HG02759 (cell line): ENCODE measurements around the gene RPL29.
A peak's percentile ranks its signal among the peaks of the same experiment; 100 is the strongest.
"Not testable (repeated sequence)": the region's sequence is repeated elsewhere in the genome, so short reads cannot be mapped to it uniquely, and the experiment has no call there.

Experiments used
- ATAC-seq: cut with Tn5 transposase; IDR thresholded peaks from one replicate; pipeline ENCODE4 v1.9.1; 2021; ENCODE audit warnings: mild to moderate bottlenecking, moderate library complexity; ENCODE audit not compliant: unreplicated experiment

RPL29 gene

DNA sequence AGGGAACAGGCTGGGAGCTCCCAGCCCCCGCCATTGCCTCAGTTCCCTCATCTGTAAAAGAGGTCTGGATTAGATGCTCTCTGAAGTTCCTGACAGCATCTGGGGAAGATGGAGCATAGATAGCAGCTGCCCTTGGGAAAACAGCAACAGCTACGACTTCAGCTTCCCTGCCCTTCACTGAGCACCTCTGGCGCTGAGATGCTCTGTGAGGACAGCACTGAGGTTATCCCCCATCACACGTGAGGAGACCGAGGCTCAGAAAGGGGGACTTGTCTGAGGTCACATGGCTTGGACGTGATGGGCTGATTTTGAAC lies 11.1 kb upstream of the RPL29 start:
- no peak for ATAC-seq

DNA sequence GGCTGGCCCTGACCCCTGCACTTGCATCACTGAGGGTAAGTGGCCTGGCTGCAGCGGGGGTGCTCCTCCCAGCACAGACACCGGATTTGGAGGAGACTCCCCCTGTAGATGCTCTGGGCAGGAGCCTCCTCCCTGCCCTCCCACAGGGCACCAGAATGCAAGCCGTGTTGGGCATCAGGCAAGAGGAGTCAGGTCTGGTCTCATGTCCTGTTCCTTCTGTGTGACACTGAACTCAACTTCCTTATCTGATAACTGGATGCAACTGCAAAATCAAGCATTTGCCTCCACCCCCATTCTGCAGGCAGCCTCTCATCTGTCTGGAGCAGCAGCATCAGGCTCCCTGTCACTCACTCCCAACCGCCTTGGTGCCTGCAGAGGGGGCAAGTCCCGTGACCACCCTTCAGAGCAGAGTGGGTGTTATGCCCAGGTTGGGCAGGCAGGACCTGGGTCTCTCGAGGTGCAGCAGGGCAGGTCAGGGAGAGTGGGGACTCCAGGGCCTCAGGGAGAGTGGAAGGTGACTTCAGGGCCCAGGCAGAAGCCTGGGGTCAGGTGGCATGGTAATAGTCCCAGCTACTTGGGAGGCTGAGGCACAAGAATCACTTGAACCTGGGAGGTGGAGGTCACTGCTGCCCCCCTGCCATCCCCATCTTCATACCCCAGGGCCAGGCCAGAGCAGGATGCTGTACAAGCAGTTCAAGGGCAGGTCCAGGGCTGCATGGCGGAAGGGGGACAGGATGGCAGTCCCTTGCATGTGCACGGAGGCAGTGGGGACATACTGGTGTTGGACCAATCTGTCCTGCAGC lies 10.5 kb upstream of the RPL29 start:
- ATAC-seq: no peak

DNA sequence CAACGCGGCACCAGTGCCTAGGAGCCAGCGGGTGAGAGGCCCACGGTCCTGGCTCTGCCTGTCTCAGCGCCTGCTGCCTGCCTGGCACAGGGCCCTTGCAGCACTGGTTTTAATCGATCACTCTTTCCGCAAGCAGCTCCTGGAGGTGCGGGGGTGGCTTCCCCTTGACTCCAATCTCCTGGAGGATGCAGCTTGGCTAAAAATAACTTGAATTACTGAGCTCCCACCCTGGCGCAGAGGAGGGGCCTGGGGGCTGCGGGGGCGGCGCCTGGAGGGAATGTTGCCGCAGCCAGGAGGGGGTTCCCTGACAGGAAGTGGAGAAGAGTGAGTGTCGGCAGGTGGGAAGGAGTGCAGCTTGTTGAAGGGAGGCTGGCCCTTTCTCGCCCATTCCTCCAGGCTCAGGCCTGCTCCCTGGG lies 9.9 kb upstream of the RPL29 start:
- ATAC-seq: no peak

DNA sequence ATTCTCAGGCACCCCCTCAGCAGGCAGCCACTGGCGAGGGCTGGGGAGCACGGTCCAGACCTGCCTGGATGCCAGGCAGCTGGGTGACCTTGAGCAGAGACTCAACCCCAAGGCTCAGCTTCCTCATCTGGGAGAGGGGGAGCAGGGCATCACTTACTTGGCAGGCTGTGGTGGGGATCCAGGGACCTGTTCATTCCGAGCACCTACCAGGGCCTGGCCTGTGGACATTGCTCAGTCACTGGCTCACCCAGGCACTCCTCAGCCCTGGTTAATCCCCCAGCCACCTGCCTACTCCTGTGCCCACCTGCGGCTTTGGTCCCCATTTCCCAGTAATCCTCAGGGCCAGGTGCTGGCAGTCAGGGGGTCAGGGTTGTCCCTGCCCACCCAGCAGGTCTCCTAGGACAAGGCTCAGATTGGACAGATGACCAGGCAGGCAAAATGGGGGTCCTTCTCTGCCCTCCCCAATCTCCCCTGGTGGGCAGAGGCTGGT lies 9.3 kb upstream of the RPL29 start:
- ATAC-seq: no peak

DNA sequence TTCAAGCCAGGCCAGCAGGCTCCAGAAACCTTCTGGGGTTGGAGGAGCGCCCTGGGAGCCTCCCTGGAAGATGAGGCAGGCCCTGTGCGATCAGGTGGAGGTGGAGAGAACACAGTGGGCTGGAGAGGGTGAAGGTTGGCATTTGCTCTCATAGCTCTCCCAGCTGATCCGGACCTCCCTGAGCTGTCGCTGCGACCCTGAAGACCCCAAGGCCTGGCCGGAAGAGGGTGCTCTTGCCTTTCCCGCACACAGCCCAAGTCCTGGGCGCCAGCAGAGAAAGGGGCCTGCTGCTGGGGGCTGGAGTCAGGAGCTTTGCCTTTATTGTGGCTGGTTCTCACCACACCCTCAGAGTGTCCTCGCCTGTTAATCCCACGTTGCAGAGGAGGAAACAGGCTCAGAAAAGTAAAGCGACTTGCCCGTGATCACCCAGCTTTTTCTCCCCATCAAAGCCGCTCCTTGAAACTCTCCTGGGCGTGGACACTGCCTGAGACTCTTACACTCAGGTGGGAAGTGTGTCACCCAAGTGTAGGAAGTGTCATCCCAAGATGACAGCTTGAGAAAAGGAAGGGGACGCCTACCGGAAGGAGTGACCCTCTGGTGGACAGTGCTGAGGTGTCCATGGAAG lies 8.6 kb upstream of the RPL29 start:
- ATAC-seq: no peak

DNA sequence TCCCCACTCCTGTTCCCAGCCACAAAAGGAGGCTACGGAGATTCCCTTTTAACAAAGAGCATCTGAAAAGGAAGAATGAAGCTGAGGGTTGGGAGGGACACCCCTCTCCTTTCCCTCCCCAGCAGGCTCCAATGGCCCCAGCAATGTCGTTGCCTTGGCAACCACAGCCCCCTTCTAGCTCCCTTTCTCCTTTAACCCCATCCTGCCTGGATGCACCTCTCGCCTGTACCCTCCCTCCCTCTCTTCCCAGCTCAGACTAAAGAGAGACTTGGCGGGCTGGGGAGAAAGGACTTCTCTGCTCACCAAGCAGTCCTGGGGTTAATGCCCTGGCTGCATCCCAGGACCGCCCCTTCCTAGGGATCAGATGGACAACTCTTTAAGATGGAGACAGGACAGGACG lies 7.1 kb upstream of the RPL29 start:
- no peak for ATAC-seq

DNA sequence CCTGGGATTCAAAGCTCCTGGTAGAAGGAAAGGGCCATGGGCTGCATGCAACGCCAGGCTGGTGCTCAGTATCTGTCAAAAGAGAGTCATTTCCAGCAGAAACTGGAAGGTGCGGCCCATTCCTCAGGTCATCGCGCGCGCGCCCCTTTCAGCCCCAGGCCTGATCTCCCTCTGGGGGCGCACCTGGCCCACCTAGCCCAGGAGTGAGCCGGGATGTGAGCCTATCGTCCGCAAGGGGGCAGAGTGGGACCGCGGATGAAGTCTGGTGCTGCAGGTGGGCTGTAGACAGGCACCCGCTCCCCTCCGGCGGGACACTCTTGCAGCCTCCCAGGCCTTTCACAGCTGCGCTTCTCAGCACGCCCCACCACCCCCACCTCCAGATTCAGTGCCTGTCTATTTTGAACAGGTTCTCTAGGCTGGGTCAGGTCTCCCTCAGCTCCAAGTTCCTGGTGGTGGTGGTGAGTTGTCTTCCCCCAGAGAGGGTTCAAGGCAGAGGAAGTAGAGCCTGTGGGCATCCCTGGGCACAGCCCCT lies 5.8 kb upstream of the RPL29 start:
- peak; percentile 88 for ATAC-seq

DNA sequence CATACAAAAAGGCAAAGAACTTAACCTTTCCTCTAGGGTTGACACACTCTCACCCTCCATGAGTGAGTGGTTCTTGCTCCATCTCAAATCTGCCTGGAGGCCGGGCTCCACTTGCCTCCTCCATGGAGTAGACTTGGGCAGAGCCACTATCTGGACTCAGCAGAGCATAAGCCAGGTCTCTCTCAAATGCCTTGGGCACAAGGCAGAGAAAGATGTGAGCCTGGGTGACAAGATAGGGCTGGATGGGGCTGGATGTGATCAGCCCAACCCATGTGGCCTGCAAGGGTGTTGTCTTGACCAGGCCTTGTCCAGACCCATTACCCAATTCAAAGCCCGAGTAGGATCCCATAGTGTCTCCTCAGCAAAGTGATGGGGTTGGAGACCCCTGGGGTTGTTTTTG lies 4.2 kb upstream of the RPL29 start:
- no peak for ATAC-seq

DNA sequence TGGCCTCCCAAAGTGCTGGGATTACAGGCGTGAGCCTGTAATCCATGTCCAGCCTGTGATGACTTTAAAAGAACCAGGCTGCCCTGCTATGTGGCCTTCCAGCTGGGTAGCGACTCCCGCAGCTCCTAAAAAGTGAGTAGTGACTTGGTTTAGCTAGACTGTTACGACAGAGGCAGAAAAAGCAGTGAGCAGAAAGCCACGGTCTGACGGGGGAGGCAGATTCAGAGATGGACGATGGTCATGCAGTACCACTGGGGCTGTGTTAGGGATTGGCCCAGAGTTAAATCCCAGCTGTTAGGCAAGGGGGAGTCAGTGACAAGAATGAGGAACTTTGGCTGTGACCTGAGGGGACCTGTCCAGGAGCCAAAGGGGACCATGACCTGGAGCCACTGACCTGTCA lies 3.1 kb upstream of the RPL29 start:
- ATAC-seq: no peak

DNA sequence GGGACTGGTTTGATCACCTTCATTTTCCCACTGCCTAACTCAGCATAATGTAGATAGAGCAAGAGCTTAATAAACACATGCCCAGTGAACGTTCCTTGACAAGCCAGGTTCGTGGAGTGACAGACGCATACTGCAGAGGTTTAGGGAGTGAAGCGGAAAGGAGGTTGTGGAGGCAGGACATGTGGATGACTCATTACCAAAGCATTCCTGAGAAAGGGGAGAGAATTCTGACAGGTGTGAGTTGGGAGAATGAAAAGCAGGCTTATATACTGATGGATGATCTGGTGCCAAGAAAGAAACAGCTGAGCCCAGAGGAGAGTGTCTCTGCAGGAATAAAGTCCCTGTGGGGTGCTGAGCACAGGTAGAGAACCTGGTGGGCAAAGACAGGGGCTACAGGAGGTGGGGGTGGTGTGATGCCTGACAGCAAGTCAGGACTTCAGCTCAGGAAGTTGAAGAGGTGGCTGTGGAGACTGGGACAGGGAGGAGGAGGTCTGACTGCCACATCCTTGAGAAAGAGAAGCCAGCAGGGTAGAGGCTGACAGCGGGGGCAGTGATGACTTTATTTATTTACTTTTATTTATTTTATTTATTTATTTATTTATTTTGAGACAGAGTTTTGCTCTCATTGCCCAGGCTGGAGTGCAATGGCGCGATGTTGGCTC lies 2.4 kb upstream of the RPL29 start:
- no peak for ATAC-seq

DNA sequence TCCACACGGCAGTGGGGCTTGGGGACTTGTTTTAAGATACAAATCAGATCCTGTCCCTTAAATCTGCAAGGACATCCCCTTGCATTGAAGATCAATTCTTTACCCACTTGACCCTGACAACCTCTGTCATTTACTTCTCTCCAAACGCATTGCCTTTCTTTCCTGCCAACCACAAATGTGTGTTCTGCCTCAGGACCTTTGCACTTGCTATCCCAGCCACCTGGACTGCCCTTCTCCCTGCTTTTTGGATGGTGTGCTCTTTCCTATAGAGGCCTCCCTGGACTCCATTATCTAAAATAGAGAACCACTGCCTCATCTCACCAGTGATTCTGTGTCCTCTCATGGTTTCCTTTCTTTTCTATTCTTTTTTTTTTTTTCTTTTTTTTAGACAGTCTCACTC lies 1.5 kb upstream of the RPL29 start:
- no peak for ATAC-seq

DNA sequence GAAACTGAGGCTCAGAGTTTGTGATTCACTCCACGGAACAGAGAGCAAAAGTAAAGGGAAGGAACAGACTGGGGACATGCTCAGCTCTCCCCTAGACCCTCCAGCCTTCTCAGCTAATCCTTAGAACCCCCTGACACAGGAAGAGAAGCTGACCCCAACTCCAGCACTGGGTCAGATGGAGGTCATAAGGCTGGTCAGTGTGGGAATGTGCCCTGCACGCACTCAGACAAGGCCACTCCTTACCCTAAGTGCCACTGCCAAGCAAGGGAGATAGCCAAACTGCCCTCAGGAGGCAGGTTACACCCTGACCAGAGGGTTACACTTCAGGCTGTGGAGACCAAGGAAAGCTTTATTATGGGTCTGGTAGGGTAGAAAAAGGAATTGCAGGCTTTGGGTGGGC lies 1.2 kb downstream of the RPL29 start:
- no peak for ATAC-seq

DNA sequence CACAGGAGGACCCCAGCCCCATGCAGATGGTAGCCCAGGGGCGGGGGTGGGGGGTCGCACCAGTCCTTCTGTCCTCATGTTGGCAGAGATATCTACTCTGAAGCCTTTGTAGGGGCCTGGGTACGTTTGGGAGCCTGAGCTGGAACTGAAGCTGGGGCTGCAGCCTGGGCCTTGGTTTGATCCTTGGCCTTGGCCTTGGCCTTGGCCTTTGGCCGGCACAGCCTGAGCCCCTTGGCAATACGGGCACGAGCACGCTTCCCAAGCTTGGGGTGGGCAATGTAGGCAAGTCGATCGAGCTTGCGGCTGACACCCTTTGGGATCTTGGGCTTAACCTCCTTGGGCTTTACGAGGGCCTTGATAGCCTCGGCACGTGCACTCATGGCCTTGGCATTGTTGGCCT lies 2.0 kb downstream of the RPL29 start:
- not testable (repeated sequence) for ATAC-seq

DNA sequence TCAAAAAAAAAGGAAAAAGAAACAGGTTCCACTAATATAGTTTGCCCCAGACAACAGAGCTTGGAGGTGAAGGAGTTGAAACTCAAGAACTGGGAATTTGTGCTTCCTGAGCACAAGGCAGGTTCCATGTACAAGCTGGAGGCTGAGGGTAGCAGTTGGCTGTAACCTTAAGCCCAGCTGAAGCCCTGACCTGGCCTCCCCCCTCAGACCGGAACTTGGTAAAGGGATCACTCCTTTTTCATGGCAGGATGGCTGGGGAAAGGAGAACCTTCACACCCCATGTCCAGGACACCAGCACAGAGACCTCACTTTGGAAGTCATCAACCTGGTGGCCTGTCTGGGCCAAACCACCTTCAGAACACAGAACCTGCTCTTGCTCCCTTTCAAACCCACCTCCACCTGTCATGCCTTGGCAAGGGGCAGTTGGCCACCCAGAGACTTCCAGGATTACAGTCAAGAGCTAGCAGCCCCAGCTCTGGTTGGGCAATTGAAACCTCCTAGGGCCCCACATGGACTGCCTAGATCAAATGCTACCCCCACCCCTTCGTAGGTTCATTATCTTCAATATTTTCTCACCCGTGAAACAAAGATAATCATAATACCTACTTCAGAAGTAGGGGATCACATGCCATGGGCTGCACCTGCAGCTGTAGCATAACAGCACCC lies 3.5 kb downstream of the RPL29 start:
- ATAC-seq: no peak

DNA sequence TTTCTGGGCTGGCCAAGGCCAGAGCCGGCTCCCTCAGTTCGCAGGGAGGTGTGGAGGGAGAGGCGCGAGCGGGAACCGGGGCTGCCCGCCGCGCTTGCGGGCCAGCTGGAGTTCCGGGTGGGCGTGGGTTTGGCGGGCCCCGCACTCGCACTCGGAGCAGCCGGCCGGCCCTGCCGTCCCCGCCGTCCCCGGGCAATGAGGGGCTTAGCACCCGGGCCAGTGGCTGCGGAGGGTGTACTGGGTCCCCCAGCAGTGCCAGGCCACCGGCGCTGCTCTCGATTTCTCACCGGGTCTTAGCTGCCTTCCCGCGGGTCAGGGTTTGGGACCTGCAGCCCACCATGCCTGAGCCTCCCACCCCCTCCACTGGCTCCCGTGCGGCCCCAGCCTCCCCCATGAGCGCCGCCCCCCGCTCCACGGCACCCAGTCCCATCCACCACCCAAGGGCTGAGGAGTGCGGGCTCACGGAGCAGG lies 5.2 kb downstream of the RPL29 start:
- not testable (repeated sequence) for ATAC-seq

DNA sequence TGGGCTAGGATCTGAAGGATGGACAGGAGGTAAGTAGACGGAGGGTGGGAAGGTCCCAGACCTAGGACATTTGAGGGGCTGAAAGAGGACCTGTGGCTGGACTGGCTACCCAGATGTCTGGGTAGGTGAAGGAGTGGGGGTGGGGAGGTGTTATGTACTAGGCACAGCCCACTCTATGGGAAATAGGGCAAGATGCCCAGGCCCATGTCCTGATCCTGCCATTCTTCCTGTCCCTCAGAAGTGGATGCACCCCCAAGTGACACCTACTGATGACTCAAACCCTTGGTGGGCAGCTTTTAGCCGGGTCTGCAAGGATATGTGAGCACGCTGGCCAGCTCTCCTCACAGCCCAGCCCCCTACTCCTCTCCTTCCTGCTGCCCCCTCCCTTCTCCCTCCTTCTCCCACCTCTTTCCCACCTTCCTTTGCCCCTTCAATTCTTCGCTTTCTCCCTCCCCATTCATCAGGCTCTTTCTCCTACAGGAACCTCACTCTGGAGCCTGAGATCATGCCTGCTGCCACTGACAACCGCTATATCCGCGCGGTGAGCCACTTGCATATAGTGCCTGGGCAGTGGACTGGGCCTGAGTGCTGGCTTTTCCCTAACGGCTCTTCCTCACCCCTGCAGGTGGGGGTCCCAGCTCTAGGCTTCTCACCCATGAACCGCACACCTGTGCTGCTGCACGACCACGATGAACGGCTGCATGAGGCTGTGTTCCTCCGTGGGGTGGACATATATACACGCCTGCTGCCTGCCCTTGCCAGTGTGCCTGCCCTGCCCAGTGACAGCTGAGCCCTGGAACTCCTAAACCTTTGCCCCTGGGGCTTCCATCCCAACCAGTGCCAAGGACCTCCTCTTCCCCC lies 7.2 kb downstream of the RPL29 start:
- ATAC-seq: no peak

DNA sequence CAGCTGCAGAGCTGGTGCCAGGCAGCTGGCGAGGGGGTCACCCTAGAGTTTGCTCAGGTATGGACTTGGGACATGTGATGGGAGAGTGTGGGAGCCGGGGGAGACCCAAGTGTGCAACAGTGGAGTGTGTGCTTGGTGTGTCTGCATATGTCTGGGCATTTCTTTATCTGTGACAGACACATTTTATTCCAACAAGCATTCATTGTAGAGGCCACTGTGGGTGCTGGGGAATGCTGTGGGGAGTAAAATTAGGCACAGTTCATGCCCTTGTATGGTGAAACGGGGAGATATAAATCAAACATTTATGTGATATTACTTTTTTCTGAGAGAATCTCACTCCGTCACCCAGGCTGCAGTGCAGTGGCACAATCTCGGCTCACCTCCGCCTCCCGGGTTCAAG lies 8.1 kb downstream of the RPL29 start:
- no peak for ATAC-seq

DNA sequence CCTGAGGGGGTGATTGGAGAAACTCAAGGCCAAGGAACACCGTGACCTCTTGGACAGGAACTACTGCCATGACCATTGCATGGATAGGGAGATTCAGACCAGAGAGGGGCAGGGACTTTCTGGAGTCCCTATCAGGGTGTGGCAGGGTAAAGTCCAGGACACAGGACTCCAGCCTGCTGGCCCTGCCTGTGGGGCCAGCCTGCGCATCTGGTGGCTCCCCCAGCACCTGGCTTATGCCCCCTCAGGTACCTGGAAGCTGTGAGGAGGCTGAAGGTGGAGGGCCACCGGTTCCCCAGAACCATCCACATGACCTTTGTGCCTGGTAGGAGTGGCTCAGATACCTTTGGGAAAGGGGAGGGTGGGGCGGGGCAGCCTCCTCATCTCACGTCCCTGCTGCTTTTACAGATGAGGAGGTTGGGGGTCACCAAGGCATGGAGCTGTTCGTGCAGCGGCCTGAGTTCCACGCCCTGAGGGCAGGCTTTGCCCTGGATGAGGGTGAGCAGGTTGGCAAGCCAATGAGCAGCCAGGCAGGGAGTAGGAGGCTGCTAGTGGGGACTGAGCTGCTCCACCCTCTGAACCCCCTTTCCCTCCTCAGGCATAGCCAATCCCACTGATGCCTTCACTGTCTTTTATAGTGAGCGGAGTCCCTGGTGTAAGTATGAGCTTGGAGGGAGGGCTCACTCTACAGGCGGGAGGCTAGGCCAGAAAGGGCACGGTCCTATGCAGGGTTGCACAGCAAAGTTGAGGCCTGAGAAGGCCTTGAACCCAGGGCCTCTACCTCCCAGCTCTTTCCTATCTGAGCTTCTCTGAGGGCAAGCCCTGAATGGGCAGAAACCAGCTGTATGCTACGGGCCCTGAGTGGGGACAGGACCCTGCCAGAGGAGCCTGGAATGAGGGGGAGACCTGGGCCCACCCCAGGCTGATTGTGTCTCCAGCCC lies 9.4 kb downstream of the RPL29 start:
- no peak for ATAC-seq

DNA sequence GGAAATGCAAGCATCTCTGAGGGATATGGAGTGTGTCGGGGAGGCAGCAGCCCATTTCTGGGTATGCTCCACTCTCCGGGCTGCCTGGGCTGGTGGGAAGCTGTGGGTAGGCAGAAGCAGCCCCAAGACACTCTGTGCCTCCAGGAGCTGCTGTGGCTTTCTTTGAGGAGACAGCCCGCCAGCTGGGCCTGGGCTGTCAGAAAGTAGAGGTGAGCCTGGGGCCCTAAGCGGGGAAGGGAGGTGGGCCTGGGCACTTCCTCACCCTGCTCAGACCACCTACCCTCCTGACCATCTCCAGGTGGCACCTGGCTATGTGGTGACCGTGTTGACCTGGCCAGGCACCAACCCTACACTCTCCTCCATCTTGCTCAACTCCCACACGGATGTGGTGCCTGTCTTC lies 10.6 kb downstream of the RPL29 start:
- no peak for ATAC-seq
